22Rv1 (cell line): ENCODE measurements around the gene ERMAP.

Experiments used
- CTCF ChIP-seq: fragments of 450-650 bp; IDR thresholded peaks from 2 replicates; pipeline ENCODE4 v1.5.1; 2017; ENCODE audit warnings: mild to moderate bottlenecking
- ZFX ChIP-seq: fragments of 450-650 bp; IDR thresholded peaks from 2 replicates; pipeline ENCODE4 v1.6.1; 2017; ENCODE audit warnings: antibody characterized with exemption, borderline replicate concordance

GRCh38 chr1:42777852-42778251 lies 39.1 kb upstream of the ERMAP start:
- peak; percentile 62 for TF ChIP-seq CTCF
- TF ChIP-seq ZFX, result no peak
